ENCODE measurements around the gene TTC39B.

TTC39B gene

DNA sequence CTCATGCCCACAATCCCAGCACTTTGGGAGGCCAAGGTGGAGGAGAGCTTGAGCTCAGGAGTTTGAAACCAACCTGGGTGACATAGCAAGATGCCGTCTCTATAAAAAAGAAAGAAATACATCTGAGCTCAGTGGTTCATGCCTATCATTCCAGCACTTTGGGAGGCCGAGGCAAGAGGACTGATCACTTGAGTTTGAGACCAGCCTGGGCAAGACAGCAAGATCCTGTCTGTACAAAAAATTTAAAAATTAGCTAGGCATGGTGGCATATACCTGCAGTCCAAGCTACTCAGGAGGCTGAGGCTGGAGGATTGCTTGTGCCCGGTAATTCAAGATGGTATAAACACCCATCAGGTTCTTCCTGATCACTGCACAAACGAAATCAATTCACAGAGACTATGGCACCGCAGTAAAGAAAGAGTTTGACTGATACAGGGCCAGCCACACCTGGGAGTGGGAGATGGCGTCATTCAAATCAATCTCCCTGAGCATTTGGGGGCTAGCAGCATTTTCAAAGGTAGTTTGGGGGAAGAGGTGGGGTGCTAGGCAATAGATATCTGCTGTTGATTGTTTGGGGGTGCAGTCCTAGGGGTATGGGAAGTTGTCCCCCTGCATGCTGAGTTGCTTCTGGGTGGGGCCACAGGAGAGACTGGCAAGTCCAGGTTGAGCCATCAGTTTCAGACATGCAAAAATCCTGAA, 169.2 kb downstream of the TTC39B start:
- in situ Hi-C loops (cut with HindIII; ENCODE audit: low sequenced_read_pairs) = no loop called here

DNA sequence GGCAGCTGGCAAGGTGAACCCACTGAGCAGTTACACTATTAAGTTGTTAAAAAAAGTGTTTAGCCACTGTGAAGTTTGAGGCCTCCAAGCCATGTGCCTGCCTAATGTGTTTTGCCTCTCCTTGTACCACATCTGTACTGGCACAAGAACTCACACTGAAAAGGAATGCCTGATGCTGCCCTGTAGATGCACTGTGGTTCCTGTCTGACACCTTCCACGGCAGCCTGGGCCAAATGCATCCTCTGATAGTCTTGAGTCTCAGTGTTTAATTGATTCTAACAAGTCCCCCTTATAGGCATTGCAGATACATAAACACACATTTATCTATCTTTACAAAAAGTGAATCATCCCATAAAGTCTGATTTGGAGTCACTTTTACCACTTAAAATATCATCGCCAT, 169.9 kb downstream of the TTC39B start:
- in situ Hi-C loops (cut with HindIII; ENCODE audit: low sequenced_read_pairs) = no loop called here

DNA sequence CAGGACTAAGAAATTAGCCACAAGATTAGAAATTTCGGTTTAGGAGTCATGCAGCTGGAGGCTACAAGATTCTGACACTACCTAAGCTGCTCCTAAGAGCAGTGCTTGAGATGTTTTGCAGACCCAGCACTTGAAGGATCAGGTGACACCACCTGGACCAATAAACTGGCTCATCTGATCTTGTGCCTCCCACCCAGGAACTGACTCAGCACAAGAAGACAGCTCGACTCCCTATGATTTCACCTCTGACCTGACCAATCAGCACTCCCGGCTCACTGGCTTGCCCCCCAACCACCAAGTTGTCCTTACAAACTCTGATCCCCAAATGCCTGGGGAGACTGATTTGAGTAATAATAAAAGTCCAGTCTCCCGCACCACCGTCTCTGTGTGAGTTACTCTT, 170.4 kb downstream of the TTC39B start:
- in situ Hi-C loops (cut with HindIII; ENCODE audit: low sequenced_read_pairs) = no loop called here

DNA sequence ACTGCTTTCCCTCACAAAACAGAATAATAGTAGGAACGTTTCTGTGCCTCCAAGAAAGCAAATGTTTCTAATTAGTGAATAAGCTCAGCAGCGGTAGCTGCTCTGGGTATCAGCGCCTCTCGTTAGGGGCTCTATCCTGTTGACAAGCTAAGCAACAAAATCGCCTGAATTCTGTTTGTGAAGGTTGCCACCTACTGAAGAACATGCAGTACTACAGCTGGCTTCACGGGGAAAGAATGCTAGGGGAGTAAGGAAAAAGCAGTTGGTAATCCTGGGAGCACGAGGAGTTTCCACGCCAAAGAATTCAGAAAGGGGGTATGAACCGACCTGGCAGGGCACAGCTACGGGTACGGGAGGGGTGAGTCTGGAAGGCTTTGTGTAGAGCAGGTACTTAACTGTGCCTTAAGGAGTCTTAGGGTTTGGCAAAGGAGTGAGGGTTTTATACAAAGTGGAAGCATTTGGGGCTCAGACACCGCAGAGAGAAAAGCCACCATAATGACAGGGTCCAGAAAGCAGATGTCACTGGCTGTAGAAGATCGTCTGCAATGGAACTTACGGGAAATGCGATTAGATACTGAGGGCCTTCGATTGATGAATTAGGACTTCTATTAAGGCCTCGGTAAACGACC, 171.7 kb downstream of the TTC39B start:
- in situ Hi-C loops (cut with HindIII; ENCODE audit: low sequenced_read_pairs) = no loop called here

DNA sequence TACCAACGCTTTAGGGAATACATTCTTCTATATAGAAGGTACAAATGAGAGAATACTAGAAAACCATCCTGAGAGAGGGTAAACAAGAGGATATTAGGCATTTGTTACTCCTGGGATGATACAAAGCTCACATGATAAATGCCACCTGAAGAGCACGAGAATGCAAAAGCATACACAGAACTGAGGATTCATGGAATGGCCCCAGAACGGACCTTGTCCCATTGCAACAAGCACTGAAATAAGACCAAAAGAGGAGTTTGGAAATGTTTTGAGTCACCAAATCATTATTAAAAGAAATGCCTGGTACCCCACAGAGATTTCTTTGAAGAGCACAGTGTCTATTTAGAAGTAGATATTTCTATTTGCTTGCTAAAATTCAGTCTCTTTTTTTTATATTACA, 173.5 kb downstream of the TTC39B start:
- in situ Hi-C loops (cut with HindIII; ENCODE audit: low sequenced_read_pairs) = no loop called here

DNA sequence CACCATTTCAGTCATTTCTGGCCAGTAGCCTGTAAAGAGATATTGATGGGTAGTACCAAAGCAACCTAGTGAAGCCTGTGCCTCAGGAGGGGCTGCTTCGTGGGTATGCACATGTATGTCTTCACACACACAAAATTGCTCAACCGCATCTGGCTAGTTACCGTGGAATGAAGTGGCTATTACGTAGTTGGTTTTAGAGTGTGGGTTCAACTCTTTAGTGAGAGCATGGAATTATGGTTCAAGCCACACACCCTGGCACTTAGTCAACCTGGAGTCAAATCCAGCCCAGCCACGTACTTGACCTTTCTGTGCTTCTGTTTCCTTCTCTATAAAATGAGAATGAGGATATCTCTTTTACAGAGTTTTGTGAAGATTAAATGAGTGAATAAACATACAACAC, 174.9 kb downstream of the TTC39B start:
- in situ Hi-C loops (cut with HindIII; ENCODE audit: low sequenced_read_pairs) = no loop called here

DNA sequence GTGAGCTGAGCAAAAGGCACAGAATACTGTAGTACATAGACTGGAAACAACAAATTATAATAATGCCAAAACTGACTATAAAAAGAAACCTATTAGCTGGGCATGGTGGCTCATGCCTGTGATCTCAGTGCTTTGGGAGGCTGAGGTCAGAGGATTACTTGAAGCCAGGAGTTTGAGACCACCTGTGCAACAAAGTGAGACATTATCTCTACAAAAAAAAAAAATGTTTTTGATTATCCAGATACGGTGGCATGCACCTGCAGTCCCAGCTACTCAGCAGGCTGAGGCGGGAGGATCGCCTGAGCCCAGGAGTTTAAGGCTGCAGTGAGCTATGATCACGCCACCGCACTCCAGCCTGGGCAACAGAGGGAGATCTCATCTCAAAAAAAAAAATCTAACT, 175.9 kb downstream of the TTC39B start:
- in situ Hi-C loops (cut with HindIII; ENCODE audit: low sequenced_read_pairs) = no loop called here

DNA sequence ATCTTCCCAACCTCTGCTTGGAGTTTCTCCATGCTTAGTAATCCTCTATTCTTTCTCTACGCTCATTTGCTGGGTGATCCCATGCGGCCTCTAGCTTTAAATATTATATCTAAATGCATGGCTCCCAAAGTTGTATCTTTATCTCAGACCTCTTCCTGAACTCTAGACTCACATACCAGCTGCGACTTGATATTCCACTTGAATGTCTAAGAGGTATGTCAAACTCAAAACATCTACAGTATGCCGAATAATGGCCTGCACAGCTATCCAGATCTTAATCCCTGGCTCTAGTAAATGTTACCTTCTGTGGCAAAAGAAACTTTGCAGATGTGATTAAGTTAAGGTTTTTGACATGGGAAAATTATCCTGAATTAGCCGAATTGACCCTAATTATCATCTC, 179.2 kb downstream of the TTC39B start:
- in situ Hi-C loops (cut with HindIII; ENCODE audit: low sequenced_read_pairs) = no loop called here

DNA sequence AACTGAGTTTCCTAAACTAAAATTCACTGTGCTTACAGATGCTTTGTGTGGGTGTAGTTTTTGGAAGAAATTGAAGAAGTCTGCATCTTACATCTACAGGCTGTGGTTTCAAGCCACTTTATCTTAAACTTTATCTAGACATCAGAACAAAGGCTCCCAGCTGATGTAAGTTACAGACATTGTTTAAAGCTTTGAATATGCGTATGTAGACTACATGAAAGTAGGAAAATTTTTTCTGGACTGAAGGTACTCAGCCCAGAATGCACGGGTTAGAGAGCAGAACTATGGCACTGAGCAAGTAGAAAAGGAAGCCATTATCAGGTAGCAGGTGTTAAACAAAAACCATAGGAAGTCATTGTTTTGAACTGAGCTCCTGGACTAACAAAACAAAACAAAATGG, 185.4 kb downstream of the TTC39B start:
- in situ Hi-C loops (cut with HindIII; ENCODE audit: low sequenced_read_pairs) = no loop called here

DNA sequence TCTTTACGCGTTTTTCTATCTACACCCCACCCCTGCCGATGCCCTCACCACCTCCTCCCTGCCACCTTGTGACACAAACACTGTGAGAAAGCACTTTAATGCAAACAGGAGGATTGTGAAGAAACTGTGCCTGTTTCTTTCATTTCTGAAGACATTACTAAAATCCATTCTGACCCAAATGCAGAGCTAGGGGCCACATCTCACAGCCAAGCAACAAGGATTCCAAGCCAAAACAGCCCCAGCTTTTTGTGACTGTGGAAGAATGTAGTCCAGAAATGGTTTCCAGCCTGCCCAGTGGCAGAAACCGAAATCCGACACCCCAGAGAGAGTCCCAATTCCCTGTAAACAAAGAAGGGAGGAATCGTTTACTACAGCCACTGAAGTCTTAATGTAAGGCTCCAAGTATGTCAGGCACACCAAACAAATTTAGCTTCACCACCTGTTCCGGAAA, 190.9 kb downstream of the TTC39B start:
- in situ Hi-C loops (cut with HindIII; ENCODE audit: low sequenced_read_pairs) = no loop called here

DNA sequence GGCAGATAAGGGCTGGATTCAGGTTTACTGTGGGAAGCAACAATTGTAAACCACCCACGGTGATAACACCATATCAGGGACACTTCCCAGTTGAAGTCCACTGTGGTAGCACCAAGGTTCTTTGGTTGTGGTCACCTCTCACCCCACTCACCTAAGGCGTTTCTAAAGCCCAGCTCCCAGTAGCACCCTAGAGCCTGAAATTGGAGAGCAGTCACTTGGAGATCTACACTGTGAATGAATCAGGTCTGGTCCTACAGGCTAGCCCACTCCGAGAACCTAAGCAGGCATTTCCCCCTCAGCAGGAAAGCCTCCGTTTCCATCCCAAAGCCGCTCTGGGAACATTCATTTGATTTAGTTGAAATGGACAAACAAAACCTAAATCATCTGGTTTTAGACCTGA, 191.3 kb downstream of the TTC39B start:
- in situ Hi-C loops (cut with HindIII; ENCODE audit: low sequenced_read_pairs) = no loop called here

DNA sequence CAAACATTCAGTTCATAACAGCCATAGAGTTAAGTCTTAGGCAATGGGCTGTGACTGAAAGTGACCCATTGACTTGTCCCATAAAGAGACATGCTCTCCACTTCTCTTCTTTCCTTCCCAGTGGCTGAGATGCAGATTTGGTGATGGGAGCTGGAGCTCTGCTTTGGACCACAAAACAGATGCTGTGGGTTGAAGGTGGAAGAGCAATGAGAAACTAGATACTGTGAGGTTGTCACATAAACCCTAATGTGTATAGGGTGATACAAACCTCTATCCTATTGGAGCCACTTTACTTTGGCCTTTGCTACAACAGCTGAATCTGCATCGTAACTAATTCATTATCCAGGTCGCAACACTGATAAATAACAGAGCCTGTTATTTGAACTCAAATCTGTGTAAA, 192.0 kb downstream of the TTC39B start:
- in situ Hi-C loops (cut with HindIII; ENCODE audit: low sequenced_read_pairs) = no loop called here
